Skeletal muscle satellite cell (primary cell): Measurements from ENCODE around the gene RABGEF1.
"Not testable (repeated sequence)": the region's sequence is repeated elsewhere in the genome, so short reads cannot be mapped to it uniquely, and the experiment has no call there.

ENCODE experiments used
- H3K27me3 ChIP-seq: 2 replicates; pipeline ENCODE4 v1.7.0; 2013; ENCODE audit warnings: low read length; ENCODE audit not compliant: control insufficient read depth, insufficient read depth
- H3K36me3 ChIP-seq: 2 replicates; pipeline ENCODE4 v1.7.0; 2013; ENCODE audit warnings: mild to moderate bottlenecking, control low read depth, low read length; ENCODE audit not compliant: insufficient read depth
- H3K4me1 ChIP-seq: 2 replicates; pipeline ENCODE4 v1.7.0; 2013; ENCODE audit warnings: low read length; ENCODE audit not compliant: control insufficient read depth, insufficient read depth
- H3K4me2 ChIP-seq: 2 replicates; pipeline ENCODE4 v1.7.0; 2013; ENCODE audit warnings: mild to moderate bottlenecking, low read length
- H3K4me3 ChIP-seq: 2 replicates; pipeline ENCODE4 v1.7.0; 2013; ENCODE audit warnings: low read length
- H3K9ac ChIP-seq: 2 replicates; pipeline ENCODE4 v1.7.0; 2013; ENCODE audit warnings: mild to moderate bottlenecking, low read depth, low read length, moderate library complexity
- H3K9me3 ChIP-seq: replicated peaks from 2 replicates; pipeline ENCODE4 v1.7.0; 2013; ENCODE audit warnings: mild to moderate bottlenecking, control low read depth, low read length

Gene RABGEF1

DNA sequence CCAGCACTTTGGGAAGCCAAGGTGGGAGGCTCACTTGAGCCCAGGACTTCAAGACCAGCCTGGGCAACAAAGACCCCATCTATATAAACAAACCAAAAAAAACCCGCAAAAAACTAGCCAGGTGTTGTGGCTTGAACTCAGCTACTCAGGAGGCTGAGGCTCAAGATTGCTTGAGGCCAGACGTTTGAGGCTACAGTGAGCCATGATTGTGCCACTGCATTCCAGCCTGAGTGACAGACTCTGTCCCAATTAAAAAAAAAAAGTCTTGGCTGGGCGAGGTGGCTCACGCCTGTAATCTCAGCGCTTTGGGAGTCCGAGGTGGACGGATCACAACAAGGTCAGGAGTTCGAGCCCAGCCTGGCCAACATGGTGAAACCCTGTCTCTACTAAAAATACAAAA is 11.4 kb downstream of the RABGEF1 start:
- H3K4me3 ChIP-seq: no peak overlapping the region
- peaks cover 6% of the 10 kb centered on the region for H3K4me1 ChIP-seq
- H3K4me2 ChIP-seq: no peak overlapping the region
- H3K9ac ChIP-seq: no peak overlapping the region
- no peaks in the 10 kb centered on the region for H3K27me3 ChIP-seq
- no peaks in the 10 kb centered on the region for H3K9me3 ChIP-seq
- H3K36me3 ChIP-seq: no peaks in the 10 kb centered on the region

DNA sequence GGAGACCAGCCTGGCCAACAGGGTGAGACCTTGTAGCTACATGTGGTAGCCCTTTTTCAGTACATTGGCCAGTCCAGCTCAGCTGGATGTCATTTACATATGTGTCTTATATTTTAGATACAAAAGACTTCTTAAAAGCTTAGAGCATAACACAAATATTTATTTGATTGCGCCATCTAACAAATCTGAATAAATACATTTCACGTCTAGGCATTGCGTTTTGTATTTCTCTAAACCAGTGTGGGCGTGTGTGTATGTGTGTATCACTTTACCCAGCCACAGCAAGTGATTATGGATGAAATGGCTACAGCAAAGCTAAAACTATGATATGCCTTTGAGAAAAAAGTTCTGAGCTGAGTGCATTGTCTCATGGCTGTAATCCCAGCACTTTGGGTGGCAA is 14.0 kb downstream of the RABGEF1 start:
- Histone ChIP-seq H3K27me3 (no peaks in the 10 kb centered on the region), H3K9me3 (no peaks in the 10 kb centered on the region), H3K4me2 (no peak overlapping the region), H3K36me3 (no peaks in the 10 kb centered on the region), H3K4me3 (no peak overlapping the region), H3K9ac (no peak overlapping the region), H3K4me1 (peaks cover 10% of the 10 kb centered on the region)

DNA sequence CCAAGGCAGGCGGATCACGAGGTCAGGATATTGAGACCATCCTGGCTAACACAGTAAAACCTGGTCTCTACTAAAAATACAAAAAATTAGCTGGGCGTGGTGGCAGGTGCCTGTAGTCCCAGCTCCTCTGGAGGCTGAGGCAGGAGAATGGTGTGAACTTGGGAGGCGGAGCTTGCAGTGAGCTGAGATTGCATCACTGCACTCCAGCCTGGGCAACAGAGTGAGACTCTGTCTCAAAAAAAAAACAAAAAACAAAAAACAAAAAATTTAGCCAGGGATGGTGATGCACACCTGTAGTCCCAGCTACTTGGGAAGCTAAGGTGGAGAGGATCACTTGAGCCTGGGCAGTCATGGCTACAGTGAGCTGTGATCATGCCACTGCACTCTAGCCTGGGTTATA is 14.5 kb downstream of the RABGEF1 start:
- H3K9ac ChIP-seq, H3K4me3 ChIP-seq, H3K27me3 ChIP-seq: not testable (repeated sequence)

GRCh38 chr7:66756227-66756626 is 15.7 kb downstream of the RABGEF1 start:
- H3K27me3 ChIP-seq, H3K4me1 ChIP-seq: not testable (repeated sequence)

More for the DNA sequence above, 14.5 kb downstream of the RABGEF1 start:
- H3K9me3 ChIP-seq, H3K4me2 ChIP-seq, H3K36me3 ChIP-seq, H3K4me1 ChIP-seq: not testable (repeated sequence)

DNA sequence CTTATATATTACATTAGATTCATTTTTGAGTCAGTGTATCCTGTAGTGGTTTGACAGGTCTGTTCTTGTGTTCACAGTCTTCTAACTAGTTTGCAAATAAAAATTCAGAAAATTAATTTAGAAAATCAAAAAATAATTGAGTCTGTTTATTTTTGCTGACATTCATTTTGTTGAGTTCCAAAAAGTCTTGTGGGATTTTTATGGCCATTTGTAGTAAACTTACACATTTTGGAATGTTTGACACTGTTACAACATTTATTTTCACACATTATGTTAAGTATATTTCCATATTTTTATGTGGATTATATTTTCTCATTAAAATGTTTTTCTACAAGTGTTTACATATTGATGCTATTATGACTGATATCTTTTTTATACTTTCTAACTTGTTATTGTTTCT is 16.4 kb downstream of the RABGEF1 start:
- H3K4me1 ChIP-seq: peaks cover 10% of the 10 kb centered on the region
- H3K9ac ChIP-seq: no peak overlapping the region
- no peak overlapping the region for H3K4me3 ChIP-seq
- no peak overlapping the region for H3K4me2 ChIP-seq
- H3K36me3 ChIP-seq: peaks cover 5% of the 10 kb centered on the region
- no peaks in the 10 kb centered on the region for H3K27me3 ChIP-seq
- no peaks in the 10 kb centered on the region for H3K9me3 ChIP-seq

More at GRCh38 chr7:66756227-66756626, 15.7 kb downstream of the RABGEF1 start:
- H3K4me2 ChIP-seq, H3K36me3 ChIP-seq, H3K4me3 ChIP-seq, H3K9me3 ChIP-seq, H3K9ac ChIP-seq: not testable (repeated sequence)

DNA sequence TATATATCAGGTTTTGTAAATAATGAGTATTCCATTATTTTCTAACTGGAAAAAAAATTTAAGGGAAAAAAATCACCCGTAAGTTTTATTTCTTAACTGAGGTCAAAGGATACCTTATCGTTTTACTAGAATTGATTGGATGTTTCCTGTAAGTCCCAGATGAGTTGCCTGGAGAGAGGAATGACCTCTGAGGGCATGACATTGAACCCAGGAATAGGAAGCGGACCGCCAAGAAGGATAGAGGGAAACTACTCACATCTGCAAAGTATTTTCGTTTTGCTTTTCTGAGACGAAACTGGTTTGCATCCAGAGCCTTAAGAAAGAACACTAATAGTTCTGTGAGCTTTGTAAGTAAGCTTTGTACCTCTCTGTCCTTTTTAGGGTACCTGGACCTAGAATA is 17.4 kb downstream of the RABGEF1 start:
- no peak overlapping the region for H3K9ac ChIP-seq
- H3K4me3 ChIP-seq: no peak overlapping the region
- H3K9me3 ChIP-seq: no peaks in the 10 kb centered on the region
- no peak overlapping the region for H3K4me2 ChIP-seq
- H3K36me3 ChIP-seq: peaks cover 8% of the 10 kb centered on the region
- H3K4me1 ChIP-seq: peaks cover 10% of the 10 kb centered on the region
- no peaks in the 10 kb centered on the region for H3K27me3 ChIP-seq

GRCh38 chr7:66758950-66759628 is 18.6 kb downstream of the RABGEF1 start:
- Histone ChIP-seq H3K4me2 (no peak overlapping the region), H3K27me3 (no peaks in the 10 kb centered on the region), H3K9ac (no peak overlapping the region), H3K36me3 (peaks cover 8% of the 10 kb centered on the region), H3K4me1 (peaks cover 10% of the 10 kb centered on the region), H3K9me3 (no peaks in the 10 kb centered on the region), H3K4me3 (no peak overlapping the region)

DNA sequence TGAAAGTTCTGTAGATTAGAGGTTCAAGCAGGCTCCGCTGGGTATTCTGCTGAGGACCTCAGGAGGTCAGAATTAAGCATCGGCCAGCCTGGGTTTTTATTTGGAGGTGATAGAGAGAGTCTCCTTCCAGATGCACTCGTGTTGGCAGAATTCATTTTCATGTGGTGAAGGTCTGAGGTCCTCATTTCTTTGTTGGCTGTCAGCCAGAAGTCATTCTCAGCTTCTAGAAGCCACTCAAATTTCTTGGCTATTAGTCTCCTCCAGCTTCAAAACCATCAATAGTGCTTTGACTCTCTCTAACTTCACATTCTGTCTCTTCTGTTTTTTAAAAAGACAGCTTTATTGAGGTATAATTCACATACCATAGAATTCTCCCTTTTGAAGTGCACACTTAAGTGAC is 22.6 kb downstream of the RABGEF1 start:
- not testable (repeated sequence) for H3K9me3 ChIP-seq, H3K27me3 ChIP-seq, H3K4me1 ChIP-seq, H3K9ac ChIP-seq, H3K4me2 ChIP-seq, H3K4me3 ChIP-seq
- H3K36me3 ChIP-seq: peaks cover 15% of the 10 kb centered on the region

DNA sequence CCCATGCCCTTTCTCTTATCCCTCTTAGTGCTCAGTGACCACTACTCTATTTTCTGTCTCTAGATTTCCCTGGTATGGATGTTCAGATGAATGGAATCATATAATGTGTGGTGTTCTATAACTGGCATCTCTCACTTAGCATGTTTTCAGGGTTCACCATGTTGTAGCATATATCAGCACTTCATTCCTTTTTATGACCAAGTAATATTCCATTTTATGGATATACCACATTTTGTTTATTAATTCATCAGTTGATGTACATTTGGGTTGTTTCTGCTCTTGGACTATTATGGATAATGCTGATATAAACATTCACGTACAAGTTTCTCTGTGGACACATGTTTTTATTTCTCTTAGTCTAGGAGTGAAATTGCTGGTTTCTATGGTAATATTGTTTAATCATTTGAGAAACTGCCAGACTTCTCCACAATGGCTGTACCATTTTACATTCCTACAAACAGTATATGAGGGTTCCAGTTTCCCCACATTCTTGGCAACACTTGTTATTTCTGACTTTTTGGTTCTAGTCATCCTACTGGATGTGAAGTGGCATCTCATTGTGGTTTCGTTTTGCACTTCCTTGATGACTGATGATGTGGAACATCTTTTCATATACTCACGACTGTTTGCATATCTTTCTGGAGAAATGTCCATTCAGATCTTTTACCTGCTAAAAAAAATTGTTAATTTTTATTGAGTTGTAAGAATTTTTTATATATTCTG is 23.3 kb downstream of the RABGEF1 start:
- H3K9me3 ChIP-seq, H3K27me3 ChIP-seq, H3K4me1 ChIP-seq, H3K4me2 ChIP-seq, H3K4me3 ChIP-seq, H3K9ac ChIP-seq: not testable (repeated sequence)
- H3K36me3 ChIP-seq: peaks cover 15% of the 10 kb centered on the region

DNA sequence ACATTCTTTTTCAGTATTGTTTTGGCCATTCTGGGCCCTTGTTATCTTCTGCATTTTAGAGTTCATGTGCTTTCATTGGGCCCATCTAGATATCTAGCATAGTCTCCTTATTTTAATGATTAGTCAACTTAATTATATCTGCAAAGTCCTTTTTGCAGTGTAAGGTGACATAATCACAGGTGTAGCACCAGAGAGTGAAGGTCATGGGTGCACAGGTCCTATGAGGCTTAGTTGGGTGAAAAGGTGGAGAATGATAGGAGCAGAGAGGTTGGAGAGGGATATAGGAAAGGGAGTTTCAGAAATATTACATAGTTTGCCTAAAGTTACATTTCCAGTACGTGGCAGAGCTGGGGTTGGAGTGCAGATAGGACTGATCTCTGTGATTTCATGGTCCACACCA is 24.4 kb downstream of the RABGEF1 start:
- not testable (repeated sequence) for H3K4me1 ChIP-seq, H3K27me3 ChIP-seq, H3K9ac ChIP-seq, H3K4me2 ChIP-seq, H3K4me3 ChIP-seq, H3K9me3 ChIP-seq
- peaks cover 16% of the 10 kb centered on the region for H3K36me3 ChIP-seq

GRCh38 chr7:66765322-66766025 is 24.9 kb downstream of the RABGEF1 start:
- H3K4me1 ChIP-seq, H3K9ac ChIP-seq, H3K4me3 ChIP-seq, H3K27me3 ChIP-seq, H3K9me3 ChIP-seq, H3K4me2 ChIP-seq: not testable (repeated sequence)
- peaks cover 19% of the 10 kb centered on the region for H3K36me3 ChIP-seq
